Measurements from ENCODE around the gene TMEM127.
"Not testable (repeated sequence)": the region's sequence is repeated elsewhere in the genome, so short reads cannot be mapped to it uniquely, and the experiment has no call there.

TMEM127 gene, protein sequence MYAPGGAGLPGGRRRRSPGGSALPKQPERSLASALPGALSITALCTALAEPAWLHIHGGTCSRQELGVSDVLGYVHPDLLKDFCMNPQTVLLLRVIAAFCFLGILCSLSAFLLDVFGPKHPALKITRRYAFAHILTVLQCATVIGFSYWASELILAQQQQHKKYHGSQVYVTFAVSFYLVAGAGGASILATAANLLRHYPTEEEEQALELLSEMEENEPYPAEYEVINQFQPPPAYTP

DNA sequence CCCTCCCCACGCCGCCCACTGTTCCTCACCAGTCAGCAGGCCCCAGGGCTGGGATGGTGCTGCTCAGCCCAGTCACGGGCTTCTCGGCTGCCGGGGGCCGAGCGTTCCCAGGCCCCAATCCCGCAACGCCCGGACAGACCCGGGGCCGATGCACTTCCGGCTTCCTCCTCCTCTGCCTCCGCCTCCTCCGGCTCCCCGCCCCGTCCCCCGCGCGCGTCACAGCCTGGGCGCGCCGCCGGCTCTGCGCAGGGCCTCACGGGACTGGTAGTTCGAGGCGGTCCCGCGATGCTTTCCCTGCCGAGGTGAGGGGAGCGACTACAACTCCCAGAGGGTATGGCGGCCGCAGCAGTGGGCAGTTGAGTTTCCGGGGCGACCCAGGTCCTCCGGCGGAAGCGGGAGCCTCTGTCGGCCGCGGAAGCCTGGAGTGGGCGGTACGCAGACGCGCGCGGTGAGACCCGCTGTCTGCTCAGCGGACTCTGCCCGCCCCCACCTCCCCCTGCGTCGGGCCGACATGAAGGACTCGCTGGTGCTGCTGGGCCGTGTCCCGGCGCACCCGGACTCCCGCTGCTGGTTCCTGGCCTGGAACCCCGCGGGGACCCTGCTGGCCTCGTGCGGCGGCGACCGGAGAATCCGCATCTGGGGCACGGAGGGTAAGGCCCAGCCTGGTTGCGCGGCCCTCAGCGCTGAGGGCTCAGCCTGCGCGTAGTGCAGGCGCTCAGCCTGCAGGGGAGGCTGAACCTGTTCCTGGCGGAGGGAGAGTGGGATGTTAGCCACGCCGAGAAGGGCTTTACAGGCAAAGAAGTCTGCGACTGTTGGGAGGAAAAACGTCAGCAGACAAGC lies at the start of gene TMEM127, which contains the start of gene CIAO1:
TSS of gene TMEM127 (minus strand) at position 158 of the 840 bp plus-strand sequence. CDS start 616 bp downstream, outside the sequence.
TSS of gene CIAO1 (plus strand) at position 386 of the 840 bp plus-strand sequence. CDS start at position 512, 126 bp downstream.
- DNase-seq = peak; percentile 95

- DNase-seq = no peak
These were observed 49.2 kb upstream of the TMEM127 start for GRCh38 chr2:96315005-96315399.

DNA sequence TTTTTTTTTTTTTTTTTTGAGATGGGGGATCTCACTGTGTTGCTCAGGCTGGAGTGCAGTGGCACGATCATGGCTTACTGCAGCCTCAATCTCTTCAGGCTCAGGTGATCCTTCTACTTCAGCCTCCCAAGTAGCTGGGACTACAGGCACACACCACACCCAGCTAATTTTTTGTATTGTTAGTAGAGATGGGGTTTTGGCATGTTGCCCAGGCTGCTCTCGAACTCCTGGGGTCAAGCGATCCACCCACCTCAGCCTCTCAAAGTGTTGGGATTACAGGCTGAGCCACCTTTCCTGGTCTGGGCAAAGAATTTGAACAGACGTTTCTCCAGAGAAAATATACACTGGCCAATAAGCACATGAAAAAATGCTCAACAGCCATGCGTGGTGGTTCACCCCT lies 42.5 kb upstream of the TMEM127 start:
- DNase-seq = no peak

DNA sequence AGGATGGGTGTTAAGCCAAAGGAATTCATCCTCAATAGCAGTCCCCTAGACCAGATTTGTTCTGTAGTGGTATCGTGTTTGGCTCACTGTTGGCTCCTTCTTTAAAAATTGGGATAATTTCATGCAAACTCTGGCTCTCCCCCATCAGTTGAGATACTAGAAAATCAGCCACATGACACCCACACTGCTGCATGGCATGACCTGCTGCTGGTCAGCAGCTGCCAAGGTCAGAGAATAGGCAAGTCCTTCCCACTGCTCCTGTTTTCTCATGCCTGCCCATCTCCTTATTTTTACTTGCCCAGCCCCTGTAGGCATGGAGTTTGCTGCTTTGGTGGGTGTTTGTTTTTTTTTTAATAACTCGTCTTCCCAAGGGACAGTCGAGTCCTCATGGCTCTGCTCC lies 40.6 kb upstream of the TMEM127 start:
- DNase-seq = no peak

- DNase-seq = no peak
These were observed 40.1 kb upstream of the TMEM127 start for GRCh38 chr2:96305979-96306308.

GRCh38 chr2:96305091-96305978 lies 39.5 kb upstream of the TMEM127 start, which contains the start of gene SNRNP200:
SNRNP200 (minus strand) TSS chr2:96305546; CDS start chr2:96305437, 109 bp downstream.
- peak; percentile 74 for DNase-seq

- no peak for DNase-seq
These were observed 38.8 kb upstream of the TMEM127 start for GRCh38 chr2:96304606-96305005.

DNA sequence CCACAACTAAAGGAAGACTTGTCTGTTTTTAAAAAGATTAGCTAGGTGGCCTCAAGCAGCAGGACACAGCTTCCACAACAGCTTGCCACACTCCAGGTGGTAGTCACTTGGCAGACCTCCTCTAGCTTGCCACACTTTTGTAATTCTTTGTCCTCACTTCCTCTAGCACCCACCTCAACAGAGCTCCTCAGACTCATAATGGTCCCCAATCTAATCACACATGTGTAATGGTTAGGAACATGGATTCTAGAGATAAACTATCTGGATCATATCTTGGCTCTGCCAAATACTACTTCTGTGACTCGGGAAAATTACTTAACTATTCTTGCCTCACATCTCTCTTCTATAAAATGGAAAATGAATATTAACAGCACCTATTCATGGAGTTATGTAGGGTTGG lies 36.1 kb upstream of the TMEM127 start:
- no peak for DNase-seq

DNA sequence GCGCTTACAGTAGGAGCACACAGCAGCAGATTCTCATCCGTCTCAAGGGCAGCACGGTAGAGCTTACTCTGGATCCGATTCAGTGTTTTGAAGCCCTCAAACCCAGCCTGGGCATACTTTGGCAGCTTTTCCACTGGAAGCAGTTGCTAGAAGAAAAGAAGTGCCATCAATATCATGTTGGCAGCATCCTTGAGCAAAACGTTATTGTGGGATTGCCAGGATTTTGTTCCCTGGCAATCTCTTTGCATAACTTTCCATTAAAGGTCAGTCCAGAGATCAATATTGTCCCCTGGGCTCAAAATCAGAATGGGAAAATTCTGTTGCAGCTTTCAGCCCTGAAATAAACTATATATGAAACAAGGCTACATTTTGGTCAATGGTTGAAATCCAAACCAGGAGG lies 31.1 kb upstream of the TMEM127 start:
- DNase-seq = no peak

DNA sequence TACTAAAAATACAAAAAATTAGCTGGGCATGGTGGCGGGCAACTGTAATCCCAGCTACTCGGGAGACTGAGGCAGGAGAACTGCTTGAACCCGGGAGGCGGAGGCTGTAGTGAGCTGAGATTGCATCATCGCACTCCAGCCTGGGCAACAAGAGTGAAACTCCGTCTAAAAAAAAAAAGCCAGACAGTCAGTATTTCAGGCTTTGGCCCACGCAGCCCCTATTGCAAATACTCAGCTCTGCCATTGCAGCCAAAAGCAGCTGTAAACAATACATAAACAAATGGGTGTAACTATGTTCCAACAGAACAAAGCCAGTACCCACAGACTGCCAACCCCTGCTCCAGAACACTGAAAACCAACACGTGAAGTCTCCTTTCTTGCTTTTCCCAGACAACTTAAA lies 28.5 kb upstream of the TMEM127 start:
- not testable (repeated sequence) for DNase-seq

DNA sequence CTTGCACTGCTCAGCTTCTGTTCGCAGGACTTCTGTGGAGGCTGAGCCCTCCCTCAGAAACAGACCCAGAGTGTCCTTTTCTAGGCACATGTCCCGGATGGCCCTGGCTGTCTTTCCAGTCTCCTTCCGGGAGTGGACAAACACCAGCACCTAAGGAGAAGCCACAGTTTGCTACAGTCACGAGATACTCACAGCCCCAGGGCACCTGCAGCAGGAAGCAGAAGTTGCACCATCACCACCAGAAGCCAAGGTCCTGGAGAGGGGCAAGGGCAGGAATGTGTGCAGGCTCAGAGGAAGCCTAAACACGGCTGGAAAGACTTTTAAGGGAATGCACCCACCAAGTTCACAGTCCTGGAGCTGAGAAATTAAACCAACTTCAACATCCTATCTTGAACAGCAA lies 26.0 kb upstream of the TMEM127 start:
- no peak for DNase-seq

- no peak for DNase-seq
These were observed 21.6 kb upstream of the TMEM127 start for GRCh38 chr2:96287273-96287856.

GRCh38 chr2:96276787-96277499 lies 11.1 kb upstream of the TMEM127 start:
- DNase-seq = no peak

GRCh38 chr2:96274355-96275056 lies 8.7 kb upstream of the TMEM127 start:
- no peak for DNase-seq

GRCh38 chr2:96273763-96274162 lies 8.0 kb upstream of the TMEM127 start:
- DNase-seq = no peak

DNA sequence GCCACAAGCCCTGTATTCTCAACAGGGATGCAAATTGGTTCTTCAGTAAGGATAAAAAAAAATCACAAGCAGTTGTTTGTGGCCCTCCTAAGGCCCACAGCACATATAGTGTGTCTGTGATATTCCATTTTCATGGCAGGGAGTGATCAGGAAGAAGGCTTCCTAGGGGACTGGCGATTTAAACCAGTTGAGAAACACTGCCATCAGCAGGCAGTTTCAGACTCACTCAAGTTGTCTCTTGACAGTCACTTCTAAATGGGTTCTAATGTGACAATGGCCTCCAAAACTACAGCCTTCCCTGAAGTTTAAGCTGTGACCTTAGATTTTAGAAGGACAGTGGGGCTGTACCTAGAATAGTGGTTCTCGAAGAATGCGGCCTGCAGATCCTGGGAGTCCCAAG lies 6.2 kb upstream of the TMEM127 start:
- no peak for DNase-seq

- no peak for DNase-seq
These were observed 1.6 kb upstream of the TMEM127 start for GRCh38 chr2:96267159-96267971.

GRCh38 chr2:96265349-96265839 lies 403 bp downstream of the TMEM127 start:
- no peak for DNase-seq

GRCh38 chr2:96264656-96265348 lies 995 bp downstream of the TMEM127 start:
- DNase-seq = no peak

DNA sequence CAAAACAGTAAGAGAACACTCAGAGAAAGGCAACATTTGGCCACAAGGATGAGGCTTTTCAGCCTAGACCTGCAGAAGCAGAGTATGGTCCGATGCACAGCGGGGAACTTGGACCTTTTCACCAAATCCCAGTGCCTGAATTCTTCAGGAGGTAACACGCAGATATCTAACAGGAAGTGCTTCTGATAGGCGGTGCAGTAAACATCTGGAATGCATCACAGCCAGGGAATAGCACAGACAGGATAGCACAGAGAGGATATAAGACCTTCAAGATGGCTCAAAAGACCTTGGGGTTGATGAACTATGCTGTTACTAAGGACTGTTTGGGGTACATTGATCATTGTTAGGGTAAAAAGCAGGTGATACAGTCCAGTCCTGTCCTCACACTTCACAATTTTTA lies 1.7 kb downstream of the TMEM127 start:
- no peak for DNase-seq
